GM12878 (cell line): Measurements from ENCODE around the gene CRB3. TPM values are rescaled to one million over a fixed set of nuclear protein-coding genes. Genes with fewer than 3 reads are reported as not detected.
A peak's percentile ranks its signal among the peaks of the same experiment; 100 is the strongest.

Experiments
- KLF5 ChIP-seq: fragments of 450-650 bp; IDR thresholded peaks from 2 replicates; pipeline ENCODE4 v1.6.1; 2014; ENCODE audit warnings: mild to moderate bottlenecking; ENCODE audit not compliant: partially characterized antibody
- NKRF ChIP-seq: fragments of 450-650 bp; conservative IDR thresholded peaks from 2 replicates; pipeline ENCODE4 v1.6.1; 2017; ENCODE audit warnings: mild to moderate bottlenecking, moderate library complexity
- NR2F1 ChIP-seq: fragments of 450-650 bp; conservative IDR thresholded peaks from 2 replicates; pipeline ENCODE4 v1.6.1; 2017; ENCODE audit warnings: mild to moderate bottlenecking
- RB1 ChIP-seq: fragments of 450-650 bp; formaldehyde crosslinking; IDR thresholded peaks from 2 replicates; pipeline ENCODE4 v1.6.1; 2017; ENCODE audit warnings: mild to moderate bottlenecking, borderline replicate concordance
- SMAD5 ChIP-seq: IDR thresholded peaks from 2 replicates; pipeline ENCODE4 v1.6.1; 2016; ENCODE audit warnings: antibody characterized with exemption, low read depth
- USF2 ChIP-seq: IDR thresholded peaks from 2 replicates; pipeline ENCODE4 v1.6.1; 2011; ENCODE audit warnings: low read depth, low read length, improper control_type of control experiment, borderline replicate concordance
- YY1 ChIP-seq: IDR thresholded peaks from 2 replicates; pipeline ENCODE4 v1.6.1; 2011; ENCODE audit warnings: low read depth, mild to moderate bottlenecking, low read length
- polyA plus RNA-seq, 11 experiments: library from polyadenylated mRNA; depleted of rRNA in 4 of 11; unstranded in 6 of 11; stranded (reverse) in 5 of 11; fragments of >200 nt; fragmentation: Nextera tagmentation in 4 of 11; fragmentation: Illumina TruSeq in 1 of 11; extraction: Ambion mirVana in 4 of 11; extraction: Trizol in 1 of 11; gene quantifications; 1 replicate in 1 of 11; 2 replicates in 10 of 11; pipeline versions ENCODE4 v1.2.1 to v1.2.3, GENCODE V29; 2011 to 2016; ENCODE audit warnings: inconsistent platforms in 2 of 11, missing spikeins in 2 of 11, low read depth in 1 of 11
- total RNA-seq, 4 experiments: library from RNA; depleted of rRNA in 3 of 4; stranded (reverse); fragments of >200 nt in 3 of 4; fragmentation: Illumina TruSeq in 1 of 4; extraction: Trizol in 1 of 4; gene quantifications; 2 replicates each; pipeline versions ENCODE4 v1.2.1 to v1.2.3, GENCODE V29; 2013 to 2021

CRB3 gene
- total and polyA plus RNA-seq, 10 of the 15 experiments (the other 5 are each of a cell fraction or from before 2014, with no cell fraction given): 0.11 to 1.9 (median 0.98) TPM; not detected in 1

- peak; percentile 7 for TF ChIP-seq USF2
- no peak for TF ChIP-seq NKRF
- no peak for TF ChIP-seq KLF5
- peak; percentile 52; the same call in 1 of the 2 replicates for TF ChIP-seq NR2F1
- TF ChIP-seq SMAD5: 0 out of 2 replicates have a peak, but pooled peaks have one; percentile 26
- TF ChIP-seq YY1: 0 out of 2 replicates have a peak, but pooled peaks have one; percentile 3
- TF ChIP-seq RB1: peak; percentile 68; the same call in 1 of the 2 replicates
Observed at GRCh38 chr19:6424195-6424938, 39.7 kb upstream of the CRB3 start, which contains the start of gene KHSRP (continued).
